Measurements from ENCODE around the gene SUCO. TPM values are rescaled to one million over a fixed set of nuclear protein-coding genes. Genes with fewer than 3 reads are reported as not detected.

The SUCO gene
- polyA plus RNA-seq, 1 donor (not counting 4 experiments of a cell fraction or from before 2014, with no cell fraction given), result 13.8 TPM

DNA sequence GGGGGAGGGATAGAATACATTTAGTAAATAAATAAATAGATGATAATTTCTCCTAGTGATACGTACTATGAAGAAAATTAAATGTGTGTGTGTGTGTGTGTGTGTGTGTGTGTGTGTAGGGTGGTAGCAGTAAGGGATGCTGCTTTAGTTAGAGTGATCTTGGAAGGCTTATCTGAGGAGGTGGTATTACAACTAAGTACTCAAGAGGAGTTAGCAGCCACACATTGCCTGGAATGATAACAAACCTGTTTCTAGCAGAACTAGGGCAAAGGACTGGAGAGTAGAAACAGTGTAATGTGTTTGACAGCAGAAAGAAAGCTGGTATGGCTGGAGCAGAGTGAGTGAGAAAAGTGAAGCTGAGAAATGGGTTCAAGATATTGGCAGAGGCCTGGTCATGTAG, 67.7 kb downstream of the SUCO start:
- peaks cover 11% of the 10 kb centered on the region for H3K4me1 ChIP-seq (ENCODE audit: control insufficient read depth, extremely low read depth, insufficient read depth, low read length)
- FAIRE-seq, result no peak
- dilution Hi-C loops (cut with MboI; ENCODE audit: extremely low pct_ligation_motif_present, low sequenced_read_pairs), result loop anchor here (25.0 kb wide), 1 partner anchor 112 kb away; no protein-coding TSS in a partner anchor

DNA sequence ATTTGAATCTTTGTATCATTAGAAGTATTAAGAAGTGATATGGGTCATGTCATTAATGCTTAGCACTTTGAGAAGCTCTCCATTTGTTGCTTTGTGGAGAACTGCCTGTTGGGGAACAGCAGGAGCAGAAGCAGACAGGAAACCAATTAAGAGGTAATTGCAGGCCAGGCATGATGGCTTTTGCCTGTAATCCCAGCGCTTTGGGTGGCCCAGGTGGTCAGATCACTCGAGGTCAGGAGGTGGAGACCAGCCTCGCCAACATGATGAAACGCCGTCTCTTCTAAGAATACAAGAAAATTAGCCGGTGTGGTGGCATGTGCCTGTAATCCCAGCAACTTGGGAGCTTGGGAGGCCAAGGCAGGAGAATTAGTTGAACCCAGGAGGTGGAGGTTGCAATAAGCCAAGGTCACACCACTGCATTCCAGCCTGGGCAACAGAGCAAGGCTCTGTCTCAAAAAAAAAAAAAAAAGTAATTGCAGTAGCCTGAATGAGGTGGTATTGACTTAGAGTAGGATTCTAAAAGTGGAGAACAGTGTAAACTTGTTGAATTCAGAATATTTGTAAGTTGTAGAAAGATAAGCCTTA, 68.2 kb downstream of the SUCO start:
- H3K27me3 ChIP-seq (ENCODE audit: control insufficient read depth, extremely low read depth, insufficient read depth, low read length), result no peaks in the 10 kb centered on the region
- H3K27ac ChIP-seq (ENCODE audit: control insufficient read depth, insufficient read depth, low read length), result no peak overlapping the region
- dilution Hi-C loops (cut with MboI; ENCODE audit: extremely low pct_ligation_motif_present, low sequenced_read_pairs), result loop anchor here (25.0 kb wide), 1 partner anchor 111 kb away; no protein-coding TSS in a partner anchor
- H3K79me2 ChIP-seq (ENCODE audit: control insufficient read depth, insufficient read depth, low read length), result no peaks in the 10 kb centered on the region
- no peak overlapping the region for H2AFZ ChIP-seq (ENCODE audit: control insufficient read depth, low read length)
- no peak overlapping the region for H3K4me2 ChIP-seq (ENCODE audit: control insufficient read depth, extremely low read depth, insufficient read depth, low read depth, low read length)
- no peaks in the 10 kb centered on the region for H4K20me1 ChIP-seq (ENCODE audit: control insufficient read depth, extremely low read depth, insufficient read depth, low read length)
- FAIRE-seq (no peak), DNase-seq (ENCODE audit: low read depth, low spot score) (no peak)
- H3K4me1 ChIP-seq (ENCODE audit: control insufficient read depth, extremely low read depth, insufficient read depth, low read length), result peaks cover 11% of the 10 kb centered on the region
- no peak overlapping the region for H3K9ac ChIP-seq (ENCODE audit: control insufficient read depth, extremely low read depth, insufficient read depth, low read length)
- H3K9me3 ChIP-seq (ENCODE audit: control insufficient read depth, low read depth, low read length), result no peaks in the 10 kb centered on the region
- H3K9me1 ChIP-seq (ENCODE audit: control insufficient read depth, extremely low read depth, insufficient read depth, low read length), result no peaks in the 10 kb centered on the region
- H3K4me3 ChIP-seq (ENCODE audit: control insufficient read depth in 2 of 3, extremely low read depth in 1 of 3, insufficient read depth in 2 of 3, low read depth in 1 of 3, low read length in 3 of 3), result no peak overlapping the region
- peaks cover 0 to 9% of the 10 kb centered on the region in 2 experiments for H3K36me3 ChIP-seq (ENCODE audit: control insufficient read depth in 2 of 2, extremely low read depth in 1 of 2, insufficient read depth in 2 of 2, low read length in 2 of 2)
- TF ChIP-seq, protein P1, sequence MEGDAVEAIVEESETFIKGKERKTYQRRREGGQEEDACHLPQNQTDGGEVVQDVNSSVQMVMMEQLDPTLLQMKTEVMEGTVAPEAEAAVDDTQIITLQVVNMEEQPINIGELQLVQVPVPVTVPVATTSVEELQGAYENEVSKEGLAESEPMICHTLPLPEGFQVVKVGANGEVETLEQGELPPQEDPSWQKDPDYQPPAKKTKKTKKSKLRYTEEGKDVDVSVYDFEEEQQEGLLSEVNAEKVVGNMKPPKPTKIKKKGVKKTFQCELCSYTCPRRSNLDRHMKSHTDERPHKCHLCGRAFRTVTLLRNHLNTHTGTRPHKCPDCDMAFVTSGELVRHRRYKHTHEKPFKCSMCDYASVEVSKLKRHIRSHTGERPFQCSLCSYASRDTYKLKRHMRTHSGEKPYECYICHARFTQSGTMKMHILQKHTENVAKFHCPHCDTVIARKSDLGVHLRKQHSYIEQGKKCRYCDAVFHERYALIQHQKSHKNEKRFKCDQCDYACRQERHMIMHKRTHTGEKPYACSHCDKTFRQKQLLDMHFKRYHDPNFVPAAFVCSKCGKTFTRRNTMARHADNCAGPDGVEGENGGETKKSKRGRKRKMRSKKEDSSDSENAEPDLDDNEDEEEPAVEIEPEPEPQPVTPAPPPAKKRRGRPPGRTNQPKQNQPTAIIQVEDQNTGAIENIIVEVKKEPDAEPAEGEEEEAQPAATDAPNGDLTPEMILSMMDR (optimal IDR thresholded peaks at IDR 0.05 in 1 of 3, IDR thresholded peaks at IDR 0.05 in 1 of 3, conservative IDR thresholded peaks at IDR 0.05 in 1 of 3; ENCODE audit: extremely low read depth in 1 of 3, insufficient read depth in 2 of 3, low read length in 3 of 3), result no peak
- TF ChIP-seq EZH2 (IDR thresholded peaks at IDR 0.05; ENCODE audit: low read length), result no peak

More for the DNA sequence above, 67.7 kb downstream of the SUCO start:
- Histone ChIP-seq H3K4me2 (ENCODE audit: control insufficient read depth, extremely low read depth, insufficient read depth, low read depth, low read length) (no peak overlapping the region), H3K36me3 (ENCODE audit: control insufficient read depth in 2 of 2, extremely low read depth in 1 of 2, insufficient read depth in 2 of 2, low read length in 2 of 2) (peaks cover 0 to 9% of the 10 kb centered on the region in 2 experiments), H3K9me3 (ENCODE audit: control insufficient read depth, low read depth, low read length) (no peaks in the 10 kb centered on the region), H4K20me1 (ENCODE audit: control insufficient read depth, extremely low read depth, insufficient read depth, low read length) (no peaks in the 10 kb centered on the region), H2AFZ (ENCODE audit: control insufficient read depth, low read length) (no peak overlapping the region), H3K79me2 (ENCODE audit: control insufficient read depth, insufficient read depth, low read length) (no peaks in the 10 kb centered on the region), H3K27me3 (ENCODE audit: control insufficient read depth, extremely low read depth, insufficient read depth, low read length) (no peaks in the 10 kb centered on the region), H3K27ac (ENCODE audit: control insufficient read depth, insufficient read depth, low read length) (no peak overlapping the region), H3K9ac (ENCODE audit: control insufficient read depth, extremely low read depth, insufficient read depth, low read length) (no peak overlapping the region), H3K4me3 (ENCODE audit: control insufficient read depth in 2 of 3, extremely low read depth in 1 of 3, insufficient read depth in 2 of 3, low read depth in 1 of 3, low read length in 3 of 3) (no peak overlapping the region), H3K9me1 (ENCODE audit: control insufficient read depth, extremely low read depth, insufficient read depth, low read length) (no peaks in the 10 kb centered on the region)
- DNase-seq (ENCODE audit: low read depth, low spot score), result no peak
- TF ChIP-seq EZH2 (IDR thresholded peaks at IDR 0.05; ENCODE audit: low read length), result no peak
- TF ChIP-seq, protein P1 (optimal IDR thresholded peaks at IDR 0.05 in 1 of 3, IDR thresholded peaks at IDR 0.05 in 1 of 3, conservative IDR thresholded peaks at IDR 0.05 in 1 of 3; ENCODE audit: extremely low read depth in 1 of 3, insufficient read depth in 2 of 3, low read length in 3 of 3), result no peak

All from keratinocyte (primary cell).